RPMI7951 (cell line): Measurements from ENCODE around the gene KISS1. TPM values are rescaled to one million over a fixed set of nuclear protein-coding genes. Genes with fewer than 3 reads are reported as not detected.

Experiments
- DNase-seq: peaks from one replicate; pipeline ENCODE4 v3.0.0-alpha.2; 2012; ENCODE audit warnings: low read depth
- total RNA-seq: library from RNA; depleted of rRNA; stranded (reverse); fragments of >200 nt; shearing (Covaris generic); gene quantifications from 2 replicates; pipeline ENCODE4 v1.2.3, GENCODE V29; 2014; rRNA removed

The KISS1 gene
- total RNA-seq, 1 experiment from 2014 or later, result 7.0 TPM

DNA sequence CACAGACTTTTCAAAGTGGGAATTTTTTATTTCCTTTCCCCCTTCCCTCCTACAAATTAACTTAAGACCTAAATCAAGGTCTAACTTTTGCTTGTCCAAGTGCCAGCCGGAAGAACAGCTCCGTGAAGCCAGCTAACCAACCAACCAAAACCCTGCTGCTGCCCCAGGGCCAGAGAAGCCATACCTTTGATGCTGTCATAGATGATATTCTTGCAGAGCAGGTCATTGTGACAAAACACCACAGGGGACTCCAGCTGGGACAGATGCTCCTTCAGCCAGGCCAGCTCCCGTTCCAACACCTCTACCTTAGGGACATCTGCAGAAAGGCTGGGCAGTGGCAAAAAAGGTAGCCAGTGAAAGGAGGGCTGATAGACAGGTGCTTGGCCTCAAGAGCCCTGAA is 55.2 kb downstream of the KISS1 start:
- no peak for DNase-seq

Other genes starting within 250 kb of the KISS1 start
- 4.4 and 7.2 TPM in 2 replicates for gene SOX13, start 123.4 kb downstream of the KISS1 start, total RNA-seq
- gene ETNK2, start 44.4 kb downstream of the KISS1 start, total RNA-seq, result 10.4 and 12.4 TPM in 2 replicates
- 0.29 and 0.72 TPM in 2 replicates for gene REN, start 30.2 kb downstream of the KISS1 start, total RNA-seq
- gene GOLT1A, start 17.5 kb upstream of the KISS1 start, total RNA-seq, result not detected in 2 replicates
- gene PLEKHA6, start 163.4 kb upstream of the KISS1 start, total RNA-seq, result 0.68 and 0.72 TPM in 2 replicates
- 18.3 and 21.7 TPM in 2 replicates for gene PPP1R15B, start 215.3 kb upstream of the KISS1 start, total RNA-seq